Measurements from ENCODE around the gene COG8. TPM values are rescaled to one million over a fixed set of nuclear protein-coding genes. Genes with fewer than 3 reads are reported as not detected.

COG8 gene
- total and polyA plus RNA-seq, 9 of the 15 experiments (the other 6 are each of a cell fraction or from before 2014, with no cell fraction given), result 3.7 to 42.6 (median 30.1) TPM

DNA sequence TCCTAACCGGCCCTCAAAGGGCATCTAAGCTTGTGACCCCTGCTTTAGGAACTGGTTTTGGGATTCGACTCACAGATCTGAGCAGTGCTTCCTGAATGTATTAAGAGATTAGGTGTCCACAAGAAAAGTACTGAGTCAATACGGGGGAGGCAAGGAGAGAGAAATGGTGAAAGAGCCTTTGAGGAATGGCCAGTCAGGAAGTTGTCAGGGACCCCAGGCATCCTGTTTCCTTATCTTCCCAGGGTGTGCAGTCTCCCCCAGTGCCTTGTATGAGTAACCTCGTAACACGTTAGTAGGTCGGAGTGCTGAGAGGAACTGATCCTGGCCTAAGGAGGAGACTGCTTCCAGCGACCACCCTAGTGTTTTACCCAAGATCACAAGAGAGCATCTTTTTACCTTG lies 28.6 kb upstream of the COG8 start (continued):
- TF ChIP-seq, protein P1, sequence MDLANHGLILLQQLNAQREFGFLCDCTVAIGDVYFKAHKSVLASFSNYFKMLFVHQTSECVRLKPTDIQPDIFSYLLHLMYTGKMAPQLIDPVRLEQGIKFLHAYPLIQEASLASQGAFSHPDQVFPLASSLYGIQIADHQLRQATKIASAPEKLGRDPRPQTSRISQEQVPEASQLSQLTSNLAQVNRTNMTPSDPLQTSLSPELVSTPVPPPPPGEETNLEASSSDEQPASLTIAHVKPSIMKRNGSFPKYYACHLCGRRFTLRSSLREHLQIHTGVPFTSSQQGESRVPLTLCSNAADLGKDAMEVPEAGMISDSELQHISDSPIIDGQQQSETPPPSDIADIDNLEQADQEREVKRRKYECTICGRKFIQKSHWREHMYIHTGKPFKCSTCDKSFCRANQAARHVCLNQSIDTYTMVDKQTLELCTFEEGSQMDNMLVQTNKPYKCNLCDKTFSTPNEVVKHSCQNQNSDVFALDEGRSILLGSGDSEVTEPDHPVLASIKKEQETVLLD (IDR thresholded peaks at IDR 0.05), result no peak
- TF ChIP-seq, protein P2, sequence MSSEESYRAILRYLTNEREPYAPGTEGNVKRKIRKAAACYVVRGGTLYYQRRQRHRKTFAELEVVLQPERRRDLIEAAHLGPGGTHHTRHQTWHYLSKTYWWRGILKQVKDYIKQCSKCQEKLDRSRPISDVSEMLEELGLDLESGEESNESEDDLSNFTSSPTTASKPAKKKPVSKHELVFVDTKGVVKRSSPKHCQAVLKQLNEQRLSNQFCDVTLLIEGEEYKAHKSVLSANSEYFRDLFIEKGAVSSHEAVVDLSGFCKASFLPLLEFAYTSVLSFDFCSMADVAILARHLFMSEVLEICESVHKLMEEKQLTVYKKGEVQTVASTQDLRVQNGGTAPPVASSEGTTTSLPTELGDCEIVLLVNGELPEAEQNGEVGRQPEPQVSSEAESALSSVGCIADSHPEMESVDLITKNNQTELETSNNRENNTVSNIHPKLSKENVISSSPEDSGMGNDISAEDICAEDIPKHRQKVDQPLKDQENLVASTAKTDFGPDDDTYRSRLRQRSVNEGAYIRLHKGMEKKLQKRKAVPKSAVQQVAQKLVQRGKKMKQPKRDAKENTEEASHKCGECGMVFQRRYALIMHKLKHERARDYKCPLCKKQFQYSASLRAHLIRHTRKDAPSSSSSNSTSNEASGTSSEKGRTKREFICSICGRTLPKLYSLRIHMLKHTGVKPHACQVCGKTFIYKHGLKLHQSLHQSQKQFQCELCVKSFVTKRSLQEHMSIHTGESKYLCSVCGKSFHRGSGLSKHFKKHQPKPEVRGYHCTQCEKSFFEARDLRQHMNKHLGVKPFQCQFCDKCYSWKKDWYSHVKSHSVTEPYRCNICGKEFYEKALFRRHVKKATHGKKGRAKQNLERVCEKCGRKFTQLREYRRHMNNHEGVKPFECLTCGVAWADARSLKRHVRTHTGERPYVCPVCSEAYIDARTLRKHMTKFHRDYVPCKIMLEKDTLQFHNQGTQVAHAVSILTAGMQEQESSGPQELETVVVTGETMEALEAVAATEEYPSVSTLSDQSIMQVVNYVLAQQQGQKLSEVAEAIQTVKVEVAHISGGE (CRISPR knock-in tag; IDR thresholded peaks at IDR 0.05), result no peak
- no peak for TF ChIP-seq NUFIP1 (IDR thresholded peaks at IDR 0.05; ENCODE audit: partially characterized antibody)
- TF ChIP-seq CBFA2T3 (IDR thresholded peaks at IDR 0.05), result peak; percentile 78
- TF ChIP-seq ZNF140 (CRISPR knock-in tag; IDR thresholded peaks at IDR 0.05), result no peak
- TF ChIP-seq SMARCE1 (IDR thresholded peaks at IDR 0.05), result no peak
- no peak for TF ChIP-seq CEBPG (CRISPR knock-in tag; IDR thresholded peaks at IDR 0.05)
- peak in 1 of 2 experiments; percentile 29; a peak in 1 of 4 replicates for TF ChIP-seq CEBPG (tag; conservative IDR thresholded peaks at IDR 0.05 in 1 of 2, IDR thresholded peaks at IDR 0.05 in 1 of 2)
- peak; percentile 59 for TF ChIP-seq CBFA2T2 (conservative IDR thresholded peaks at IDR 0.05)
- TF ChIP-seq ZNF184 (CRISPR knock-in tag; IDR thresholded peaks at IDR 0.05), result no peak
- no peak for TF ChIP-seq HDAC2 (IDR thresholded peaks at IDR 0.05)
- TF ChIP-seq IFI16 (CRISPR knock-in tag; IDR thresholded peaks at IDR 0.05), result no peak
- no peak for TF ChIP-seq ZNF23 (CRISPR knock-in tag; IDR thresholded peaks at IDR 0.05)
- TF ChIP-seq, protein P3, sequence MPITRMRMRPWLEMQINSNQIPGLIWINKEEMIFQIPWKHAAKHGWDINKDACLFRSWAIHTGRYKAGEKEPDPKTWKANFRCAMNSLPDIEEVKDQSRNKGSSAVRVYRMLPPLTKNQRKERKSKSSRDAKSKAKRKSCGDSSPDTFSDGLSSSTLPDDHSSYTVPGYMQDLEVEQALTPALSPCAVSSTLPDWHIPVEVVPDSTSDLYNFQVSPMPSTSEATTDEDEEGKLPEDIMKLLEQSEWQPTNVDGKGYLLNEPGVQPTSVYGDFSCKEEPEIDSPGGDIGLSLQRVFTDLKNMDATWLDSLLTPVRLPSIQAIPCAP (CRISPR knock-in tag; IDR thresholded peaks at IDR 0.05; ENCODE audit: borderline replicate concordance), result no peak
- peak; percentile 34 for TF ChIP-seq MEIS2 (IDR thresholded peaks at IDR 0.05; ENCODE audit: partially characterized antibody)
- peak; percentile 69 for TF ChIP-seq TCF3 (CRISPR knock-in tag; IDR thresholded peaks at IDR 0.05)
- no peak for TF ChIP-seq COPS2 (conservative IDR thresholded peaks at IDR 0.05)
- no peak for TF ChIP-seq ZNF121 (CRISPR knock-in tag; conservative IDR thresholded peaks at IDR 0.05)
- no peak for TF ChIP-seq C11orf30 (IDR thresholded peaks at IDR 0.05; ENCODE audit: low read depth)
- no peak for TF ChIP-seq KAT8 (IDR thresholded peaks at IDR 0.05; ENCODE audit: low read depth)
- no peak for TF ChIP-seq GABPB1 (CRISPR knock-in tag; IDR thresholded peaks at IDR 0.05)
- TF ChIP-seq GTF2E2 (tag; IDR thresholded peaks at IDR 0.05), result 0 out of 2 replicates have a peak, but pooled peaks have one; percentile 35
- no peak for TF ChIP-seq FOXJ3 (CRISPR knock-in tag; IDR thresholded peaks at IDR 0.05)
- TF ChIP-seq SMARCA4 (IDR thresholded peaks at IDR 0.05), result peak; percentile 73

All from K562 (cell line).